ENCODE results near the gene SCN10A.

The SCN10A gene

GRCh38 chr3:38756892-38757291 lies 59.1 kb downstream of the SCN10A start:
- DNase-seq (ENCODE audit: insufficient read length, low spot score) = no peak
- no peak for TF ChIP-seq CTCF (IDR thresholded peaks at IDR 0.05; ENCODE audit: insufficient read depth, missing control alignments)
- no peak for FAIRE-seq

GRCh38 chr3:38755130-38755529 lies 60.9 kb downstream of the SCN10A start:
- DNase-seq (ENCODE audit: insufficient read length, low spot score) (no peak), FAIRE-seq (no peak)
- TF ChIP-seq CTCF (IDR thresholded peaks at IDR 0.05; ENCODE audit: insufficient read depth, missing control alignments) = no peak

- FAIRE-seq (no peak), DNase-seq (ENCODE audit: insufficient read length, low spot score) (no peak)
- no peak for TF ChIP-seq CTCF (IDR thresholded peaks at IDR 0.05; ENCODE audit: insufficient read depth, missing control alignments)
These were observed 69.4 kb downstream of the SCN10A start for GRCh38 chr3:38746641-38747040.

- no peak for TF ChIP-seq CTCF (IDR thresholded peaks at IDR 0.05; ENCODE audit: insufficient read depth, missing control alignments)
- FAIRE-seq (no peak), DNase-seq (ENCODE audit: insufficient read length, low spot score) (no peak)
These were observed 73.0 kb downstream of the SCN10A start for GRCh38 chr3:38743043-38743442.

GRCh38 chr3:38742550-38742949 lies 73.5 kb downstream of the SCN10A start:
- DNase-seq (ENCODE audit: insufficient read length, low spot score) = no peak
- no peak for FAIRE-seq
- no peak for TF ChIP-seq CTCF (IDR thresholded peaks at IDR 0.05; ENCODE audit: insufficient read depth, missing control alignments)

- DNase-seq (ENCODE audit: insufficient read length, low spot score) (no peak), FAIRE-seq (no peak)
- TF ChIP-seq CTCF (IDR thresholded peaks at IDR 0.05; ENCODE audit: insufficient read depth, missing control alignments) = no peak
These were observed 75.5 kb downstream of the SCN10A start for GRCh38 chr3:38740537-38740936.

GRCh38 chr3:38739931-38740330 lies 76.1 kb downstream of the SCN10A start:
- DNase-seq (ENCODE audit: insufficient read length, low spot score) (no peak), FAIRE-seq (no peak)
- no peak for TF ChIP-seq CTCF (IDR thresholded peaks at IDR 0.05; ENCODE audit: insufficient read depth, missing control alignments)
